ENCODE results near the gene DDX47. TPM values are rescaled to one million over a fixed set of nuclear protein-coding genes. Genes with fewer than 3 reads are reported as not detected.

The DDX47 gene
- total and polyA plus RNA-seq, 10 of the 15 experiments (the other 5 are each of a cell fraction or from before 2014, with no cell fraction given) = 84.8 to 266 (median 120) TPM

DNA sequence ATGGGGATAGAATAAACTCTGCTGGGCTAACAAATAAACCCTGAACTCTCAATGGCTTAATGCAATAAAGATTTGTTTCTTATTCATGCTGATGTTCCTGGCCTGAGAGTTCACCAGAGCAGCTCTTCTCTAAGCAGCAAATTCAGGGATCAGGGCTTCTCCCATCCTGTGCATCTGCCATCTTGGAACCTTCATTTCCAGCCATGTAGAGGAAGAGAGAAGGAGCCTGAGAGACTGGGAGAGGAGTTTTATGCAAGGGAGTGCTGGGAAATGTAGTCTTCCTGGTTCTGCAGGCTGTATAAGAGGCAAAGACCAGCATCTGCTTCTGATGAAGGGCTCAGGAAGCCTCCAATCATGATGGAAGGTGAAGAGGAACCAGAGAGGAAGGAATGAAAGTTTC, 48.3 kb upstream of the DDX47 start (continued):
- TF ChIP-seq, protein P1, sequence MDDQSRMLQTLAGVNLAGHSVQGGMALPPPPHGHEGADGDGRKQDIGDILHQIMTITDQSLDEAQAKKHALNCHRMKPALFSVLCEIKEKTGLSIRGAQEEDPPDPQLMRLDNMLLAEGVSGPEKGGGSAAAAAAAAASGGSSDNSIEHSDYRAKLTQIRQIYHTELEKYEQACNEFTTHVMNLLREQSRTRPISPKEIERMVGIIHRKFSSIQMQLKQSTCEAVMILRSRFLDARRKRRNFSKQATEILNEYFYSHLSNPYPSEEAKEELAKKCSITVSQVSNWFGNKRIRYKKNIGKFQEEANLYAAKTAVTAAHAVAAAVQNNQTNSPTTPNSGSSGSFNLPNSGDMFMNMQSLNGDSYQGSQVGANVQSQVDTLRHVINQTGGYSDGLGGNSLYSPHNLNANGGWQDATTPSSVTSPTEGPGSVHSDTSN (IDR thresholded peaks at IDR 0.05; ENCODE audit: insufficient replicate concordance, low read depth, low read length) = no peak
- TF ChIP-seq JUND (IDR thresholded peaks at IDR 0.05; ENCODE audit: low read depth, low read length) (no peak), MXI1 (IDR thresholded peaks at IDR 0.05; ENCODE audit: low read depth, low read length) (no peak), EP300 (IDR thresholded peaks at IDR 0.05; ENCODE audit: borderline replicate concordance in 1 of 2, control insufficient read depth in 1 of 2, low read depth in 2 of 2, low read length in 2 of 2) (no peak)

DNA sequence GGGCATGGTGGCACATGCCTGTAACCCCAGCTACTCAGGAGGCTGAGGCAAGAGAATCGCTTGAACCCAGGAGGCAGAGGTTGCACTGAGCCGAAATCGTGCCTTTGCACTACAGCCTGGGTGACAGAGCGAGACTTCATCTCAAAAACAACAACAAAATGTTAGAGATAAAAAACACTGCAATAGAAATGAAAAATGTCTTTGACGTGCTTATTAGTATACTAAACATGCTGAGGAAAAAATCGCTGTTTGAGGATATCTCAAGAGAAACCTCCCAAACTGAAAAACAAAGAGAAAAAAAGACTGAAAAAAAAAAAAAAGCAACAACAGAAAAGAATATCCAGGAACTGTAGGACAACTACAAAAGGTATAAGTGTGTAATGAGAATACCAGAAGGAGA, 42.9 kb upstream of the DDX47 start:
- POLR2A ChIA-PET = interaction anchor here (0.6 kb wide), 1 partner anchor 325 kb away, joined by 3 read pairs; no protein-coding TSS in a partner anchor

More for the DNA sequence above, 42.9 kb upstream of the DDX47 start:
- Histone ChIP-seq H3K79me2 (ENCODE audit: control insufficient read depth, insufficient read depth, low read length) (no peaks in the 10 kb centered on the region), H3K4me1 (ENCODE audit: control insufficient read depth, insufficient read depth, low read length) (no peaks in the 10 kb centered on the region), H3K27ac (ENCODE audit: control insufficient read depth, insufficient read depth) (no peak overlapping the region), H3K4me2 (ENCODE audit: control insufficient read depth, insufficient read depth) (no peak overlapping the region), H3K27me3 (replicated peaks in 1 of 2; ENCODE audit: control insufficient read depth in 2 of 2, insufficient read depth in 2 of 2, low read length in 1 of 2) (no peaks in the 10 kb centered on the region), H2AFZ (ENCODE audit: control insufficient read depth, low read depth, low read length) (no peak overlapping the region), H3K9me3 (replicated peaks; ENCODE audit: control insufficient read depth, insufficient read depth, low read length) (no peaks in the 10 kb centered on the region; the same call in 2 of the 3 replicates), H3K4me3 (no peak overlapping the region), H3K9ac (ENCODE audit: control insufficient read depth, insufficient read depth, low read length) (no peak overlapping the region), H4K20me1 (ENCODE audit: control insufficient read depth, insufficient read depth) (no peaks in the 10 kb centered on the region), H3K36me3 (ENCODE audit: control insufficient read depth in 2 of 2, insufficient read depth in 2 of 2, low read length in 1 of 2) (no peaks in the 10 kb centered on the region)
- TF ChIP-seq ZBED1 (IDR thresholded peaks at IDR 0.05; ENCODE audit: borderline replicate concordance) (no peak), NFIC (IDR thresholded peaks at IDR 0.05; ENCODE audit: low read depth, low read length) (no peak), ZNF207 (IDR thresholded peaks at IDR 0.05; ENCODE audit: borderline replicate concordance) (no peak), RCOR1 (conservative IDR thresholded peaks at IDR 0.05; ENCODE audit: low read depth, low read length) (no peak), ASH2L (IDR thresholded peaks at IDR 0.05; ENCODE audit: borderline replicate concordance, low read depth) (no peak), CHD2 (IDR thresholded peaks at IDR 0.05; ENCODE audit: borderline replicate concordance, low read depth, low read length) (no peak), IKZF2 (IDR thresholded peaks at IDR 0.05) (no peak), POLR2AphosphoS2 (IDR thresholded peaks at IDR 0.05; ENCODE audit: low read depth, low read length) (no peak), NR2C2 (IDR thresholded peaks at IDR 0.05; ENCODE audit: borderline replicate concordance, control insufficient read depth, insufficient read length, low read depth) (no peak)
- TF ChIP-seq, protein P2, sequence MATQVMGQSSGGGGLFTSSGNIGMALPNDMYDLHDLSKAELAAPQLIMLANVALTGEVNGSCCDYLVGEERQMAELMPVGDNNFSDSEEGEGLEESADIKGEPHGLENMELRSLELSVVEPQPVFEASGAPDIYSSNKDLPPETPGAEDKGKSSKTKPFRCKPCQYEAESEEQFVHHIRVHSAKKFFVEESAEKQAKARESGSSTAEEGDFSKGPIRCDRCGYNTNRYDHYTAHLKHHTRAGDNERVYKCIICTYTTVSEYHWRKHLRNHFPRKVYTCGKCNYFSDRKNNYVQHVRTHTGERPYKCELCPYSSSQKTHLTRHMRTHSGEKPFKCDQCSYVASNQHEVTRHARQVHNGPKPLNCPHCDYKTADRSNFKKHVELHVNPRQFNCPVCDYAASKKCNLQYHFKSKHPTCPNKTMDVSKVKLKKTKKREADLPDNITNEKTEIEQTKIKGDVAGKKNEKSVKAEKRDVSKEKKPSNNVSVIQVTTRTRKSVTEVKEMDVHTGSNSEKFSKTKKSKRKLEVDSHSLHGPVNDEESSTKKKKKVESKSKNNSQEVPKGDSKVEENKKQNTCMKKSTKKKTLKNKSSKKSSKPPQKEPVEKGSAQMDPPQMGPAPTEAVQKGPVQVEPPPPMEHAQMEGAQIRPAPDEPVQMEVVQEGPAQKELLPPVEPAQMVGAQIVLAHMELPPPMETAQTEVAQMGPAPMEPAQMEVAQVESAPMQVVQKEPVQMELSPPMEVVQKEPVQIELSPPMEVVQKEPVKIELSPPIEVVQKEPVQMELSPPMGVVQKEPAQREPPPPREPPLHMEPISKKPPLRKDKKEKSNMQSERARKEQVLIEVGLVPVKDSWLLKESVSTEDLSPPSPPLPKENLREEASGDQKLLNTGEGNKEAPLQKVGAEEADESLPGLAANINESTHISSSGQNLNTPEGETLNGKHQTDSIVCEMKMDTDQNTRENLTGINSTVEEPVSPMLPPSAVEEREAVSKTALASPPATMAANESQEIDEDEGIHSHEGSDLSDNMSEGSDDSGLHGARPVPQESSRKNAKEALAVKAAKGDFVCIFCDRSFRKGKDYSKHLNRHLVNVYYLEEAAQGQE (IDR thresholded peaks at IDR 0.05; ENCODE audit: low read depth, low read length) = no peak
- DNase-seq (ENCODE audit: low read depth, low spot score) (no peak), ATAC-seq (no peak), FAIRE-seq (no peak)
- no TSS peak for BruUV-seq (replicated peaks)
- intact Hi-C loops (cut with micrococcal nuclease; ENCODE audit: unreplicated experiment) = no loop called here
- WGBS (ENCODE audit: insufficient coverage, insufficient replicate concordance, low lambda C conversion rate, missing lambda C conversion rate) = 100% methylated on average over 6 of the region's 6 CpGs
- in situ Hi-C loops (cut with MboI) = no loop called here
- CTCF ChIA-PET = no interaction called here
- RAD21 ChIA-PET (ENCODE audit: unreplicated experiment) = no interaction called here
- SMC1A ChIA-PET (ENCODE audit: uncharacterized antibody, unreplicated experiment) = no interaction called here

Data from GM12878 (cell line).